Heart left ventricle (tissue), 16 donors: Measurements from ENCODE around the gene UBQLN1. TPM values are rescaled to one million over a fixed set of nuclear protein-coding genes. Genes with fewer than 3 reads are reported as not detected.
"Not testable (repeated sequence)": the region's sequence is repeated elsewhere in the genome, so short reads cannot be mapped to it uniquely, and the experiment has no call there.

Source experiments
- ATAC-seq, 4 donors: fragments of 200-7000 bp; cut with Tn5 transposase; one replicate each; pipeline ENCODE4 v1.9.1; 2020 to 2022; ENCODE audit warnings: moderate library complexity in 4 of 4, mild to moderate bottlenecking in 3 of 4, moderate number of reproducible peaks in 1 of 4
- DNase-seq, 5 donors: peaks; one replicate each; pipeline ENCODE4 v3.0.0-alpha.2; 2020
- H3K27ac ChIP-seq, 12 donors: fragments of 200-600 bp; sonication (generic) in 4 of 12; one replicate each; pipeline versions ENCODE4 v1.5.0 to v1.8.0; 2016 to 2022; ENCODE audit warnings: mild to moderate bottlenecking in 2 of 12
- H3K27me3 ChIP-seq, 9 donors: fragments of 200-600 bp; sonication (generic) in 2 of 9; one replicate each; pipeline versions ENCODE4 v1.5.1 to v1.8.0; 2016 to 2022; ENCODE audit warnings: mild to moderate bottlenecking in 3 of 9
- H3K36me3 ChIP-seq, 9 donors: fragments of 200-600 bp; sonication (generic) in 2 of 9; one replicate each; pipeline versions ENCODE4 v1.5.0 to v1.8.0; 2018 to 2022; ENCODE audit warnings: mild to moderate bottlenecking in 2 of 9
- H3K4me1 ChIP-seq, 12 donors: fragments of 200-600 bp; sonication (generic) in 4 of 12; one replicate each; pipeline versions ENCODE4 v1.5.0 to v1.8.0; 2016 to 2022; ENCODE audit warnings: mild to moderate bottlenecking in 3 of 12
- H3K4me3 ChIP-seq, 12 donors: fragments of 200-600 bp; sonication (generic) in 4 of 12; one replicate each; pipeline versions ENCODE4 v1.5.0 to v1.8.0; 2017 to 2022; ENCODE audit warnings: mild to moderate bottlenecking in 9 of 12, moderate library complexity in 4 of 12
- H3K9me3 ChIP-seq, 12 donors: fragments of 200-600 bp; sonication (generic) in 4 of 12; one replicate each; pipeline versions ENCODE4 v1.5.0 to v1.8.0; 2016 to 2022; ENCODE audit warnings: mild to moderate bottlenecking in 1 of 12
- CTCF ChIP-seq, 12 donors: fragments of 200-600 bp; sonication (generic) in 4 of 12; IDR thresholded peaks; one replicate each; pipeline versions ENCODE4 v1.5.0 to v1.8.0; 2018 to 2022; ENCODE audit warnings: antibody characterized with exemption in 12 of 12, mild to moderate bottlenecking in 5 of 12
- POLR2A ChIP-seq, 2 donors: fragments of 450-650 bp; IDR thresholded peaks; one replicate each; pipeline ENCODE4 v1.6.1; 2017; ENCODE audit warnings: antibody characterized with exemption in 2 of 2, mild to moderate bottlenecking in 2 of 2, moderate library complexity in 2 of 2
- whole genome bisulfite sequencing, 4 donors: extraction: QIAGEN DNeasy Blood & Tissue Kit in 2 of 4; methylation state at CpG; one replicate each; pipeline versions ENCODE4 v1.1.5 to v1.1.7; 2013 to 2018; 5-methylcytosine and 5-hydroxymethylcytosine counted together
- intact Hi-C, 10 donors: fragments of 100-400 bp; cut with DNase I; formaldehyde crosslinking; loops; one replicate each; pipeline versions ENCODE4 v1.11.1 to v1.14.2; 2022
- polyA plus RNA-seq, 2 donors: library from polyadenylated mRNA; stranded (reverse); fragments of 200-250 nt; gene quantifications; one replicate each; pipeline ENCODE4 v1.2.3, GENCODE V29; 2013
- total RNA-seq, 9 donors: library from RNA; depleted of rRNA in 2 of 9; stranded (reverse); fragments of >200 nt in 2 of 9; fragmentation: NEBNext Ultra II Directional in 3 of 9; extraction: Animal tissue kit (Norgen Biotek cat#: 25700) in 3 of 9; gene quantifications; one replicate each; pipeline versions ENCODE4 v1.1.0 to v1.2.4, GENCODE V29; 2016 to 2023
- donor health status: ischemic (EF 13 %, LVEDD 7.1; RV severe dilation, severe dysfunction).
- donor health status: healthy with polysubstance abuse.
- donor health status: DM: no; HTN: yes; CAD: no.
- donor health status: DM: no; HTN: no; CAD: no.
- donor health status: ischemic (EF 25% LVEDD 6.9; RV normal size, moderate dysfunction).
- donor health status: ischemic (EF 25% LVEDD 5.7; RV mildly dilated, moderate dysfunction).
- donor health status: healthy.
- donor health status: DM: yes; HTN: yes; CAD: no.
- donor health status: ischemic (EF 35%, LVEDD 5.7; RV mildly dilated, moderate dysfunction).
- donor health status: nonischemic (EF 11% LVEDD 7.7; RV severe dilation, severe dysfunction).
- donor health status: DM: yes; HTN: yes; CAD: no.
- donor health status: PGD.
- donor health status: ischemic (EF 29% LVEDD 5.4; RV normal size, mild dysfunction).
- donor health status: nonischemic (EF 23%, LVEDD 6.1; RV moderate dilation, normal function).

The UBQLN1 gene
- total and polyA plus RNA-seq, 11 donors, result 24.2 to 144 (median 98.2) TPM

DNA sequence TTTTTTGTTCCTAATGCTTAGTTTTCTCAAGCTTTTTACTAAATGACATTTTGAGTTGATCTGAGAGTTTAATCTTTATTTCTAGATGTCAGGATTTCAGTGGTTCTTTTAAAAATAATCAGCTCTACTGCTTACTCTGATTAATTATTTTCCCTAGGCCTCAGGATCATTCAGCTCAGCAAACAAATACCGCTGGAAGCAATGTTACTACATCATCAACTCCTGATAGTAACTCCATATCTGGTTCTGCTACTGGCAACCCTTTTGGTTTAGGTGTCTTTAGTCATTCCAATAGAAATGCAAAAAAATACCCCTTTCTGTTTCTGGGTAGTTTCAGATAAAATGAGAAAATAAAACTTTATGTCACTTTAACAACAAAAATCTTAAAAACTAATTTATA lies 90.5 kb downstream of the UBQLN1 start:
- no peaks in the 10 kb centered on the region for H3K9me3 ChIP-seq
- no peak overlapping the region for H3K4me3 ChIP-seq
- peaks cover 0 to 5% (median 0%) of the 10 kb centered on the region in 12 donors for H3K4me1 ChIP-seq
- H3K36me3 ChIP-seq, result no peaks in the 10 kb centered on the region
- 84 to 96% (median 89%) methylated on average over 1 of the region's 1 CpG for WGBS, 4 donors
- DNase-seq, result no peak
- H3K27ac ChIP-seq, result no peak overlapping the region
- no peak for ATAC-seq
- H3K27me3 ChIP-seq, result no peaks in the 10 kb centered on the region
- TF ChIP-seq CTCF (IDR thresholded peaks at IDR 0.05) (no peak), POLR2A (IDR thresholded peaks at IDR 0.05) (no peak)
- intact Hi-C loops, result no loop called here

DNA sequence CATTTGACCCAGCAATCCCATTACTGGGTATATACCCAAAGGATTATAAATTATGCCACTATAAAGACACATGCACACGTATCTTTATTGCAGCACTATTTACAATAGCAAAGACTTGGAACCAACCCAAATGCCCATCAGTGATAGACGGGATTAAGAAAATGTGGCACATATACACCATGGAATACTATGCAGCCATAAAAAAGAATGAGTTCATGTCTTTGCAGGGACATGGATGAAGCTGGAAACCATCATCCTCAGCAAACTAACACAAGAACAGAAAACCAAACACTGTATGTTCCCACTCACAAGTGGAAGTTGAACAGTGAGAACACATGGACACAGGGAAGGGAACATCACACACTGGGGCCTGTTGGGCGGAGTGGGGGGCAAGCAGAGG lies 94.5 kb downstream of the UBQLN1 start:
- H3K9me3 ChIP-seq, H3K4me3 ChIP-seq, H3K36me3 ChIP-seq, H3K4me1 ChIP-seq, H3K27ac ChIP-seq, intact Hi-C loops, DNase-seq, ATAC-seq, H3K27me3 ChIP-seq: not testable (repeated sequence)
- WGBS, 4 donors, result 93 to 96% (median 95%) methylated on average over 3 of the region's 3 CpGs

Other genes with a start within 250 kb of the UBQLN1 start
- gene FRMD3, start 169.6 kb downstream of the UBQLN1 start, total RNA-seq, result 100 to 1,000 TPM in 4 of 9 donors, 10 to 100 TPM in 5; 48.4 to 195 (median 82.4) TPM
- gene FRMD3, start 169.6 kb downstream of the UBQLN1 start, polyA plus RNA-seq, result 10 to 100 TPM; 28.9 to 84.1 TPM
- 1 to 10 TPM in 8 of 9 donors, under 1 TPM in 1; 0.69 to 6.9 (median 5.0) TPM for gene IDNK, start 84.8 kb downstream of the UBQLN1 start, total RNA-seq
- gene IDNK, start 84.8 kb downstream of the UBQLN1 start, polyA plus RNA-seq, result 1 to 10 TPM; 2.6 to 4.2 TPM
- gene GKAP1, start 109.8 kb upstream of the UBQLN1 start, total RNA-seq, result 10 to 100 TPM; 12.7 to 22.9 (median 19.4) TPM
- gene GKAP1, start 109.8 kb upstream of the UBQLN1 start, polyA plus RNA-seq, result 10 to 100 TPM; 20.9 to 23.5 TPM
- 1 to 10 TPM; 2.5 to 4.2 (median 3.2) TPM for gene KIF27, start 213.5 kb upstream of the UBQLN1 start, total RNA-seq
- under 1 TPM; 0.53 to 0.62 TPM for gene KIF27, start 213.5 kb upstream of the UBQLN1 start, polyA plus RNA-seq